HepG2 (cell line): Measurements from ENCODE around the gene NTF3. TPM values are rescaled to one million over a fixed set of nuclear protein-coding genes. Genes with fewer than 3 reads are reported as not detected.

Experiments used
- ATAC-seq: fragments of 200-7000 bp; cut with Tn5 transposase; 3 replicates; pipeline ENCODE4 v1.9.1; 2020; ENCODE audit warnings: mild to moderate bottlenecking, moderate library complexity
- BruUV-seq: library from RNA; stranded (reverse); fragments of 400-500 nt; replicated peaks from 2 replicates; lab custom pipeline; 2021; lab: Mats Ljungman, UMichigan
- CTCF ChIA-PET: fragments of 300-600 bp; formaldehyde crosslinking; extraction: SDS; loops from one replicate; lab custom pipeline; 2021; ENCODE audit warnings: low total read pairs, inconsistent platforms, low intra/inter-chr PET ratio; lab: Yijun Ruan, JAX
- POLR2A ChIA-PET: fragments of 350-600 bp; sonication (Branson Sonifier 250); formaldehyde crosslinking; loops from one replicate; lab custom pipeline; 2020; ENCODE audit warnings: antibody characterized with exemption, inconsistent platforms; lab: Yijun Ruan, JAX
- DNase-seq: peaks from one replicate; pipeline ENCODE4 v3.0.0-alpha.2; 2015; ENCODE audit warnings: low spot score
- FAIRE-seq: peaks from 3 replicates; lab custom pipeline; 2011; peaks lifted over from hg19 to GRCh38; lab: Jason Lieb, UNC
- H2AFZ ChIP-seq: one replicate; pipeline ENCODE4 v1.6.1; 2011; ENCODE audit warnings: low read length, inconsistent platforms
- H3K27ac ChIP-seq: fragments of 300-600 bp; 3 replicates; pipeline ENCODE4 v1.8.0; 2011; ENCODE audit warnings: mixed run types, mild to moderate bottlenecking, mixed read lengths, low read length, inconsistent platforms; ENCODE audit not compliant: insufficient read depth; ENCODE audit errors: extremely low read length
- H3K27me3 ChIP-seq, 2 experiments: fragments of 200-600 bp in 1 of 2; 2 replicates in 1 of 2; 3 replicates in 1 of 2; pipeline versions ENCODE4 v1.6.0 to v1.8.0; 2011; ENCODE audit warnings: low read length in 2 of 2, mild to moderate bottlenecking in 2 of 2, moderate library complexity in 2 of 2, inconsistent platforms in 1 of 2; ENCODE audit not compliant: insufficient read depth in 2 of 2, control insufficient read depth in 1 of 2
- H3K36me3 ChIP-seq, 2 experiments: fragments of 200-600 bp in 1 of 2; replicated peaks in 1 of 2; 2 replicates in 1 of 2; 3 replicates in 1 of 2; pipeline versions ENCODE4 v1.5.1 to v1.8.0; 2011; ENCODE audit warnings: low read length in 2 of 2, inconsistent platforms in 1 of 2; ENCODE audit not compliant: insufficient read depth in 2 of 2, control insufficient read depth in 1 of 2
- H3K4me1 ChIP-seq: 2 replicates; pipeline ENCODE4 v1.5.1; 2012; ENCODE audit warnings: low read length, inconsistent platforms; ENCODE audit not compliant: insufficient read depth
- H3K4me2 ChIP-seq: 2 replicates; pipeline ENCODE4 v1.6.0; 2011; ENCODE audit warnings: low read depth, low read length, inconsistent platforms
- H3K4me3 ChIP-seq, 3 experiments: fragments of 200-600 bp in 1 of 3; sonication (generic), shearing (Covaris generic) in 1 of 3; replicated peaks in 1 of 3; 2 replicates each; pipeline ENCODE4 v1.5.1; 2011 to 2016; ENCODE audit warnings: low read length in 3 of 3, inconsistent platforms in 2 of 3, low read depth in 2 of 3, mild to moderate bottlenecking in 2 of 3, control low read depth in 1 of 3, mixed read lengths in 1 of 3; ENCODE audit not compliant: insufficient read depth in 1 of 3
- H3K79me2 ChIP-seq: one replicate; pipeline ENCODE4 v1.6.1; 2011; ENCODE audit warnings: low read length, inconsistent platforms; ENCODE audit not compliant: insufficient read depth
- H3K9ac ChIP-seq: 2 replicates; pipeline ENCODE4 v1.6.0; 2011; ENCODE audit warnings: mild to moderate bottlenecking, low read depth, low read length, inconsistent platforms; ENCODE audit not compliant: insufficient read depth
- H3K9me3 ChIP-seq: 2 replicates; pipeline ENCODE4 v1.5.1; 2012; ENCODE audit warnings: mild to moderate bottlenecking, low read length
- H4K20me1 ChIP-seq: 2 replicates; pipeline ENCODE4 v1.6.0; 2011; ENCODE audit warnings: inconsistent platforms, mild to moderate bottlenecking, low read length, moderate library complexity; ENCODE audit not compliant: insufficient read depth
- GTF3A ChIP-seq: sonication (generic); formaldehyde crosslinking; conservative IDR thresholded peaks from 2 replicates; pipeline ENCODE4 v1.4.0; 2020; ENCODE audit warnings: mild to moderate bottlenecking, missing genetic modification reagents
- HOMEZ ChIP-seq: IDR thresholded peaks from 2 replicates; pipeline ENCODE4 v1.6.1; 2016; ENCODE audit warnings: low read depth
- PAXIP1 ChIP-seq: sonication (generic); formaldehyde crosslinking; conservative IDR thresholded peaks from 2 replicates; pipeline ENCODE4 v1.4.0; 2020; ENCODE audit warnings: mild to moderate bottlenecking, missing genetic modification reagents, moderate library complexity
- RFX5 ChIP-seq: IDR thresholded peaks from 2 replicates; pipeline ENCODE4 v1.6.1; 2011; ENCODE audit warnings: low read depth, low read length, improper control_type of control experiment
- SIX1 ChIP-seq: sonication (generic); formaldehyde crosslinking; IDR thresholded peaks from 2 replicates; pipeline ENCODE4 v1.4.0; 2020; ENCODE audit warnings: missing genetic modification reagents, borderline replicate concordance
- SUZ12 ChIP-seq: fragments of 150-350 bp; IDR thresholded peaks from 2 replicates; pipeline ENCODE4 v1.6.1; 2014; ENCODE audit warnings: low read depth, low read length
- TEAD2 ChIP-seq: sonication (generic); formaldehyde crosslinking; IDR thresholded peaks from 2 replicates; pipeline ENCODE4 v1.9.0; 2021; ENCODE audit warnings: missing genetic modification reagents
- ZBTB38 ChIP-seq: sonication (generic); formaldehyde crosslinking; IDR thresholded peaks from 2 replicates; pipeline ENCODE4 v1.5.1; 2020; ENCODE audit warnings: mild to moderate bottlenecking, missing genetic modification reagents
- ZMAT3 ChIP-seq: sonication (generic); formaldehyde crosslinking; conservative IDR thresholded peaks from 2 replicates; pipeline ENCODE4 v1.7.0; 2021; ENCODE audit warnings: missing genetic modification reagents
- WGBS: methylation state at CpG from one replicate; pipeline ENCODE4 v1.1.6; 2017; ENCODE audit warnings: low lambda C conversion rate; 5-methylcytosine and 5-hydroxymethylcytosine counted together
- in situ Hi-C: cut with HindIII; loops from 2 replicates; pipeline ENCODE4 v1.10.0; 2017; ENCODE audit warnings: low pct_unique_long_range_greater_than_20kb; ENCODE audit not compliant: extremely low pct_ligation_motif_present
- intact Hi-C: fragments of 100-400 bp; cut with micrococcal nuclease; formaldehyde crosslinking; loops from one replicate; pipeline ENCODE4 v1.10.0; 2022; ENCODE audit not compliant: unreplicated experiment
- polyA plus RNA-seq, 8 experiments: library from polyadenylated mRNA; depleted of rRNA in 3 of 8; stranded (reverse) in 7 of 8; unstranded in 1 of 8; fragments of >200 nt; fragmentation: Illumina TruSeq in 4 of 8; extraction: Trizol in 4 of 8; gene quantifications; 2 replicates each; pipeline versions ENCODE4 v1.2.1 to v1.2.3, GENCODE V29; 2011 to 2016; ENCODE audit warnings: low read depth in 4 of 8, missing spikeins in 1 of 8, mixed read lengths in 1 of 8; ENCODE audit not compliant: insufficient read depth in 1 of 8
- total RNA-seq, 5 experiments: library from RNA; depleted of rRNA; stranded (reverse); fragments of >200 nt; fragmentation: Illumina TruSeq; extraction: Trizol; gene quantifications; 2 replicates each; pipeline ENCODE4 v1.2.3, GENCODE V29; 2016; ENCODE audit warnings: low read depth in 1 of 5
- TF ChIP-seq, protein P1 (sequence below): sonication (generic); formaldehyde crosslinking; IDR thresholded peaks from 2 replicates; pipeline ENCODE4 v1.5.0; 2020; ENCODE audit warnings: mild to moderate bottlenecking, missing genetic modification reagents
- TF ChIP-seq, protein P2 (sequence below): sonication (generic); formaldehyde crosslinking; IDR thresholded peaks from 2 replicates; pipeline ENCODE4 v1.5.0; 2020; ENCODE audit warnings: mild to moderate bottlenecking, missing genetic modification reagents

Gene NTF3
- total and polyA plus RNA-seq, 2 of the 13 experiments (the other 11 are each of a cell fraction or from before 2014, with no cell fraction given) = not detected

DNA sequence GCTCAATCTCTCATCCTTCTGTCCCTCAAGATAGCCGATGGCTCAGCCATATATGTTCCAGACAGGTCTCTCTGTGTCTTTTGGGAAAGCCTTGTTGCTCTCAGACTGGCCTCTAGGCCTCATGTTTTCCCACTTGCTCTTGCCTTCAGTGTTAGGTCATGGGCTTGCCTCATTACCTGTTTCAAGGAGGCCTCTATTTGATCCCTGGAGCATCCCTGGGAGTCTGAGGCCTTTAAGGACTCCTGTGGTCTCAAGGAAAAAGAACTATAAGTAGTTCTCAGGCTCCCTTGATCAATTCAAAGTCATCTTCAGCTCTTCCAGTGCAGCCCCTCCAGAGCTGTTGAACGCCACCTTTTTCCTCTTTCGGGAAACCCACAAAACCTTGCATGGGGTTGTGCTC is 47.9 kb downstream of the NTF3 start:
- Histone ChIP-seq H3K27ac (no peak overlapping the region), H3K36me3 (no peaks in the 10 kb centered on the region), H3K27me3 (peaks cover 0 to 4% of the 10 kb centered on the region in 2 experiments; a peak in 1 of 5 replicates), H4K20me1 (no peaks in the 10 kb centered on the region), H3K4me3 (no peak overlapping the region), H3K4me1 (no peaks in the 10 kb centered on the region), H2AFZ (no peak overlapping the region), H3K9me3 (no peaks in the 10 kb centered on the region), H3K4me2 (no peak overlapping the region), H3K79me2 (no peaks in the 10 kb centered on the region), H3K9ac (no peak overlapping the region)
- ChIA-PET POLR2A (no interaction called here), CTCF (no interaction called here)
- WGBS = 46% methylated on average over 3 of the region's 3 CpGs
- DNase-seq (no peak), FAIRE-seq (no peak), ATAC-seq (no peak)
- no TSS peak for BruUV-seq
- intact Hi-C loops (no loop called here), in situ Hi-C loops (no loop called here)
- TF ChIP-seq RFX5 = no peak
- TF ChIP-seq, protein P1, sequence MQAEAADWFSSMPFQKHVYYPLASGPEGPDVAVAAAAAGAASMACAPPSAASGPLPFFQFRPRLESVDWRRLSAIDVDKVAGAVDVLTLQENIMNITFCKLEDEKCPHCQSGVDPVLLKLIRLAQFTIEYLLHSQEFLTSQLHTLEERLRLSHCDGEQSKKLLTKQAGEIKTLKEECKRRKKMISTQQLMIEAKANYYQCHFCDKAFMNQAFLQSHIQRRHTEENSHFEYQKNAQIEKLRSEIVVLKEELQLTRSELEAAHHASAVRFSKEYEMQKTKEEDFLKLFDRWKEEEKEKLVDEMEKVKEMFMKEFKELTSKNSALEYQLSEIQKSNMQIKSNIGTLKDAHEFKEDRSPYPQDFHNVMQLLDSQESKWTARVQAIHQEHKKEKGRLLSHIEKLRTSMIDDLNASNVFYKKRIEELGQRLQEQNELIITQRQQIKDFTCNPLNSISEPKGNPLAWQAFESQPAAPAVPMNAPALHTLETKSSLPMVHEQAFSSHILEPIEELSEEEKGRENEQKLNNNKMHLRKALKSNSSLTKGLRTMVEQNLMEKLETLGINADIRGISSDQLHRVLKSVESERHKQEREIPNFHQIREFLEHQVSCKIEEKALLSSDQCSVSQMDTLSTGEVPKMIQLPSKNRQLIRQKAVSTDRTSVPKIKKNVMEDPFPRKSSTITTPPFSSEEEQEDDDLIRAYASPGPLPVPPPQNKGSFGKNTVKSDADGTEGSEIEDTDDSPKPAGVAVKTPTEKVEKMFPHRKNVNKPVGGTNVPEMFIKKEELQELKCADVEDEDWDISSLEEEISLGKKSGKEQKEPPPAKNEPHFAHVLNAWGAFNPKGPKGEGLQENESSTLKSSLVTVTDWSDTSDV (CRISPR knock-in tag) = no peak
- no peak for TF ChIP-seq PAXIP1 (CRISPR knock-in tag)
- TF ChIP-seq HOMEZ (CRISPR knock-in tag) = no peak
- no peak for TF ChIP-seq TEAD2 (CRISPR knock-in tag)
- TF ChIP-seq ZBTB38 (CRISPR knock-in tag) = no peak
- TF ChIP-seq SUZ12 = no peak
- TF ChIP-seq GTF3A = no peak
- no peak for TF ChIP-seq SIX1 (CRISPR knock-in tag)
- no peak for TF ChIP-seq ZMAT3 (CRISPR knock-in tag)
- TF ChIP-seq, protein P2, sequence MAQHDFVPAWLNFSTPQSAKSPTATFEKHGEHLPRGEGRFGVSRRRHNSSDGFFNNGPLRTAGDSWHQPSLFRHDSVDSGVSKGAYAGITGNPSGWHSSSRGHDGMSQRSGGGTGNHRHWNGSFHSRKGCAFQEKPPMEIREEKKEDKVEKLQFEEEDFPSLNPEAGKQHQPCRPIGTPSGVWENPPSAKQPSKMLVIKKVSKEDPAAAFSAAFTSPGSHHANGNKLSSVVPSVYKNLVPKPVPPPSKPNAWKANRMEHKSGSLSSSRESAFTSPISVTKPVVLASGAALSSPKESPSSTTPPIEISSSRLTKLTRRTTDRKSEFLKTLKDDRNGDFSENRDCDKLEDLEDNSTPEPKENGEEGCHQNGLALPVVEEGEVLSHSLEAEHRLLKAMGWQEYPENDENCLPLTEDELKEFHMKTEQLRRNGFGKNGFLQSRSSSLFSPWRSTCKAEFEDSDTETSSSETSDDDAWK (CRISPR knock-in tag) = no peak
